ENCODE measurements around the gene TSNAX. TPM values are rescaled to one million over a fixed set of nuclear protein-coding genes. Genes with fewer than 3 reads are reported as not detected.

TSNAX gene
- total and polyA plus RNA-seq, 2 of the 8 experiments (the other 6 are each of a cell fraction or from before 2014, with no cell fraction given) = 7.7 to 34.0 TPM

GRCh38 chr1:231605149-231606100, 77.0 kb downstream of the TSNAX start (continued):
- TF ChIP-seq CHD7 (IDR thresholded peaks at IDR 0.05; ENCODE audit: insufficient replicate concordance, low read length) (no peak), PHF8 (conservative IDR thresholded peaks at IDR 0.05; ENCODE audit: low read depth, low read length) (no peak), RFX5 (IDR thresholded peaks at IDR 0.05; ENCODE audit: borderline replicate concordance, low read depth, low read length) (no peak), TEAD4 (IDR thresholded peaks at IDR 0.05; ENCODE audit: low read depth, low read length) (no peak)
